ENCODE data around the gene SRMS.

SRMS gene

DNA sequence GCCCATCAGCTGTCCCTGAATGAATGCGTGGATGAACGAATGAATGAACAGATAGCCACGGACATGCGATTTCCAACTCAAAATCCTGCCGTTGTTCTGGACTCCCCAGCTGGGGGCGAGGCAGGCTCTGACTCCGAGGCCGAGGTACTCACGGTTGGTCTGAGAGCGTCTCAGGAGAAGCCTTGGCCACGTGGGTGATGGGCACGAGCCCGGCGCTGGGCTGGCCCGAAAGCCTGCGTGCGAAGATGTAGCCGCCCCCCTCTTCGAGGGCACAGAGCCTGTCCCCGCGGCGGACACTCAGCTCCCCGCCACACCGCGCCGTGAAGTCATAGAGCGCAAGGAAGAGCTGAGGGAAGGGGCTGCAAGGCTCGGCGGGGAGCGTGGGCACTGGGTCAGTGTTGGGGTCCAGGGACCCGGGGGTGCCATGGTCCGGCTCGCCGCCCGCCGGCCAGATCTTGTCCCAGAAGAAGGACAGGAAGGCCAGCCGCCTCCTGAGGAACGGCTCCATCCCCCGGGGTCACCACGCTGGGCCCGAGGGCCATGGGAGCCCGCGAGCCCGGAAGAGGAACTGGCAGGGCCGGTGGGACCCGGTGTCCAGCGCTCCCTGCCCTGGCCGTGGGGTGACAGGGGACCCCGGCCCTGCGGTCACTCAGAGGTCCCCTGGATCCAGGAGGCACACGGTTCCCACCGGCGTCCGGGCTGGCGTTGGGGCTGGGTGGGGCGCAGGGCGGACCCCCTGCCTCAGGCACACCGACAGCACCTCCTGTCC lies 409 bp downstream of the SRMS start:
- TF ChIP-seq, protein P1, sequence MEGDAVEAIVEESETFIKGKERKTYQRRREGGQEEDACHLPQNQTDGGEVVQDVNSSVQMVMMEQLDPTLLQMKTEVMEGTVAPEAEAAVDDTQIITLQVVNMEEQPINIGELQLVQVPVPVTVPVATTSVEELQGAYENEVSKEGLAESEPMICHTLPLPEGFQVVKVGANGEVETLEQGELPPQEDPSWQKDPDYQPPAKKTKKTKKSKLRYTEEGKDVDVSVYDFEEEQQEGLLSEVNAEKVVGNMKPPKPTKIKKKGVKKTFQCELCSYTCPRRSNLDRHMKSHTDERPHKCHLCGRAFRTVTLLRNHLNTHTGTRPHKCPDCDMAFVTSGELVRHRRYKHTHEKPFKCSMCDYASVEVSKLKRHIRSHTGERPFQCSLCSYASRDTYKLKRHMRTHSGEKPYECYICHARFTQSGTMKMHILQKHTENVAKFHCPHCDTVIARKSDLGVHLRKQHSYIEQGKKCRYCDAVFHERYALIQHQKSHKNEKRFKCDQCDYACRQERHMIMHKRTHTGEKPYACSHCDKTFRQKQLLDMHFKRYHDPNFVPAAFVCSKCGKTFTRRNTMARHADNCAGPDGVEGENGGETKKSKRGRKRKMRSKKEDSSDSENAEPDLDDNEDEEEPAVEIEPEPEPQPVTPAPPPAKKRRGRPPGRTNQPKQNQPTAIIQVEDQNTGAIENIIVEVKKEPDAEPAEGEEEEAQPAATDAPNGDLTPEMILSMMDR (IDR thresholded peaks at IDR 0.05): no peak
- Histone ChIP-seq H3K79me2 (no peaks in the 10 kb centered on the region), H3K36me3 (ENCODE audit: control insufficient read depth, insufficient read depth, low read length) (no peaks in the 10 kb centered on the region), H3K4me1 (no peaks in the 10 kb centered on the region), H3K4me2 (ENCODE audit: low read length) (no peak overlapping the region), H3K27me3 (ENCODE audit: control insufficient read depth, insufficient read depth, low read length) (no peaks in the 10 kb centered on the region), H3K4me3 (ENCODE audit: low read depth, low read length) (no peak overlapping the region), H3K9me3 (ENCODE audit: control insufficient read depth, low read length) (no peaks in the 10 kb centered on the region), H2AFZ (no peak overlapping the region), H3K27ac (no peak overlapping the region), H3K9ac (no peak overlapping the region)

DNA sequence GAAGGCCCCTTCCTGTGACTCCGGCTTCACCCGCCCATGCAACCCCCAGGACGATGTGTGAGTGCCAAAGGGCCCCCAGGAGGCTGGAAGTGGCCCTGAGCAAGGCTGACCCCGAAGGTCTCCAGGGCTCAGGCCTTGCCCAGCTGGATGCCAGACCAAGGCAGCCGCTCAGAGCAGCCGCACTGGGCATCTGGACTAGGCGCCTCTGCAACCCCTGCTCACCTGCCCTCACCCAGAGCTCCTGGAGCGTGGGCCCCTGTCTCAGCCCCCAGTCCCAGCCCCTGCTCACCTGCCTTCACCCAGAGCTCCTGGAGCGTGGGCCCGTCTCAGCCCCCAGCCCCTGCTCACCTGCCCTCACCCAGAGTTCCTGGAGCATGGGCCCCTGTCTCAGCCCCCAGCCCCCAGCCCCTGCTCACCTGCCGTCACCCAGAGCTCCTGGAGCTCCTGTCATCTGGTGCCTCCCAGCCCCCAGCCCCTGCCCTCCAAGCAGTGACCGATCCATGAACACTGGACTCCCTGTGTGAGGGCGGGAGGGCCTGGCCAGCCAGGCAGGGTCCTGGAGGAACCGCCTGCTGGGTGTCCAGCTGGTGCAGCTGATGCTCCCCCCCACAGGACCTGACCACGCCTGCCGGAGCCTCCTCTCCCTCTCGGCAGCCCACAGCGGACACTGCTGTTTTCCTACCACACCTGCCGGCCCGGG lies 1.1 kb downstream of the SRMS start:
- Histone ChIP-seq H3K27me3 (ENCODE audit: control insufficient read depth, insufficient read depth, low read length) (no peaks in the 10 kb centered on the region), H3K79me2 (no peaks in the 10 kb centered on the region), H3K9me3 (ENCODE audit: control insufficient read depth, low read length) (no peaks in the 10 kb centered on the region), H3K4me2 (ENCODE audit: low read length) (no peak overlapping the region), H2AFZ (no peak overlapping the region), H3K27ac (no peak overlapping the region), H3K4me1 (no peaks in the 10 kb centered on the region), H3K4me3 (ENCODE audit: low read depth, low read length) (no peak overlapping the region), H3K36me3 (ENCODE audit: control insufficient read depth, insufficient read depth, low read length) (no peaks in the 10 kb centered on the region), H3K9ac (no peak overlapping the region)
- TF ChIP-seq, protein P1 (IDR thresholded peaks at IDR 0.05): no peak

DNA sequence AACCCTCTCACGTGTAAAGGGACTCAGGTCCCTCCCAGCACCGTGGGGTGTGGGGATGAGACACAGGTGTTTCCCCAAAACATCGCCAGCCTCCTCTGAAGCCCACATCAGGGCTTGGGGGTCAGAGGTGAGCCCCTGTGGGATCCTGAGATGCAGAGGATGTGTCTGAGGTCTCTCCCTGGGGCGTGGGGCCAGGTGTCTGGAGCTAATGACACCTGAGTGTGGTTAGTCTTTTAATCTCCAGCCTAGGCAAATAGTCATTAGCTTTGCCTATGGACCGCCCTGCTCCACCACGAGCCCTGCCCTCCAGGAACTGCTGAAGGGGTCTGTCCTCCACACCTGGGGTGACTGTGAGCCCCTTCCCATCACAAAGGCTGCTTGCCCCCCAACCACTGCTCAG lies 1.7 kb downstream of the SRMS start:
- no peak overlapping the region for H3K27ac ChIP-seq
- no peaks in the 10 kb centered on the region for H3K9me3 ChIP-seq (ENCODE audit: control insufficient read depth, low read length)
- no peaks in the 10 kb centered on the region for H3K4me1 ChIP-seq
- no peak overlapping the region for H3K4me2 ChIP-seq (ENCODE audit: low read length)
- TF ChIP-seq, protein P1 (IDR thresholded peaks at IDR 0.05): no peak
- H3K9ac ChIP-seq: no peak overlapping the region
- H2AFZ ChIP-seq: no peak overlapping the region
- H3K79me2 ChIP-seq: no peaks in the 10 kb centered on the region
- H3K27me3 ChIP-seq (ENCODE audit: control insufficient read depth, insufficient read depth, low read length): no peaks in the 10 kb centered on the region
- no peak overlapping the region for H3K4me3 ChIP-seq (ENCODE audit: low read depth, low read length)
- H3K36me3 ChIP-seq (ENCODE audit: control insufficient read depth, insufficient read depth, low read length): no peaks in the 10 kb centered on the region

DNA sequence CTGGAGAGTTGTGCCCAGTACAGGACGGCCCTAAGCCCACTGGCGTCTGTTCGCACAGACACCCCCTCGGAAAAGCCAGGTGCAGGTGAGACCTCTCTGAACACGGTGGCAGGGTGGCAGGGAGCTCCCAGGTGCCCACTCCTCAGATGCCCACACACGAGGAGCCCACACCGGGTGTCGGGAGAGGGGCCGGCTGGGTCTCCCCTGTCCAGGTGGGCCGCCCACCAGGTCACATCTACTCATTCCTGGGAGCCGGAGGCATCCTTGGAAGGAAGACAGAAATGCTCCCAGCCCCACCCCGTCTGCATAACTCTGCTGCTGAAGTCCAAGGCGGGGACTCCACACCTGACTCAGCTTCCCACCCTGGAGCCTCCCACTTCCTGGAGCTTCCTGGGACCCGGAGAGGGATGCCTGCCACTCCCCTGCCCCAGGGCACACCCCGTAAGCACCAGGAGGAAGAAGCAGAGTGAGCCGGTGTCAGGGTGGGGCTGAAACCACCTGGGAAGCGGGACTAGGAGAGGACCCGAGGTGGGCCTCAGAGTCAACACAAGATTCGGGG lies 2.5 kb downstream of the SRMS start:
- Histone ChIP-seq H3K36me3 (ENCODE audit: control insufficient read depth, insufficient read depth, low read length) (no peaks in the 10 kb centered on the region), H3K79me2 (no peaks in the 10 kb centered on the region), H3K27ac (no peak overlapping the region), H3K9ac (no peak overlapping the region), H3K9me3 (ENCODE audit: control insufficient read depth, low read length) (no peaks in the 10 kb centered on the region), H3K27me3 (ENCODE audit: control insufficient read depth, insufficient read depth, low read length) (no peaks in the 10 kb centered on the region), H2AFZ (no peak overlapping the region), H3K4me1 (no peaks in the 10 kb centered on the region), H3K4me3 (ENCODE audit: low read depth, low read length) (no peak overlapping the region), H3K4me2 (ENCODE audit: low read length) (no peak overlapping the region)
- TF ChIP-seq, protein P1 (IDR thresholded peaks at IDR 0.05): no peak
